Left hindlimb (tissue), 1 donor: ENCODE results near the gene CMIP.
A peak's percentile ranks its signal among the peaks of the same experiment; 100 is the strongest.

Experiments used
- DNase-seq: peaks from one replicate; pipeline ENCODE4 v3.0.0-alpha.2; 2018

CMIP gene

GRCh38 chr16:81709016-81709900 is 264.6 kb downstream of the CMIP start:
- peak; percentile 12 for DNase-seq

GRCh38 chr16:81710044-81710443 is 265.4 kb downstream of the CMIP start:
- peak; percentile 22 for DNase-seq

GRCh38 chr16:81710596-81710995 is 266.0 kb downstream of the CMIP start:
- DNase-seq = peak; percentile 14

GRCh38 chr16:81711657-81712319 is 267.2 kb downstream of the CMIP start:
- DNase-seq = peak; percentile 66

GRCh38 chr16:81712681-81713080 is 268.1 kb downstream of the CMIP start:
- DNase-seq = no peak

- no peak for DNase-seq
Observed at GRCh38 chr16:81713295-81713772, 268.7 kb downstream of the CMIP start.

GRCh38 chr16:81713796-81714195 is 269.2 kb downstream of the CMIP start:
- DNase-seq = no peak

GRCh38 chr16:81714583-81714982 is 270.0 kb downstream of the CMIP start:
- no peak for DNase-seq

GRCh38 chr16:81715358-81716196 is 271.0 kb downstream of the CMIP start:
- DNase-seq = no peak

- DNase-seq = no peak
Observed at GRCh38 chr16:81716478-81717225, 272.0 kb downstream of the CMIP start.

- peak; percentile 20 for DNase-seq
Observed at GRCh38 chr16:81717662-81718189, 273.1 kb downstream of the CMIP start.

- no peak for DNase-seq
Observed at GRCh38 chr16:81718637-81719036, 274.0 kb downstream of the CMIP start.

- DNase-seq = no peak
Observed at GRCh38 chr16:81719993-81720392, 275.4 kb downstream of the CMIP start.

- no peak for DNase-seq
Observed at GRCh38 chr16:81720973-81721906, 276.6 kb downstream of the CMIP start.

GRCh38 chr16:81723098-81723723 is 278.6 kb downstream of the CMIP start:
- DNase-seq = peak; percentile 39

- no peak for DNase-seq
Observed at GRCh38 chr16:81728435-81728834, 283.8 kb downstream of the CMIP start.

- no peak for DNase-seq
Observed at GRCh38 chr16:81729451-81729850, 284.8 kb downstream of the CMIP start.

GRCh38 chr16:81730090-81731051 is 285.8 kb downstream of the CMIP start:
- DNase-seq = peak; percentile 93

- DNase-seq = no peak
Observed at GRCh38 chr16:81731649-81732048, 287.0 kb downstream of the CMIP start.
